Mucosa of gallbladder (tissue), 1 donor: ENCODE results near the gene KRT6B. TPM values are rescaled to one million over a fixed set of nuclear protein-coding genes. Genes with fewer than 3 reads are reported as not detected.
"Not testable (repeated sequence)": the region's sequence is repeated elsewhere in the genome, so short reads cannot be mapped to it uniquely, and the experiment has no call there.

ENCODE experiments used
- DNase-seq: peaks from one replicate; pipeline ENCODE4 v3.0.0-alpha.2; 2020; ENCODE audit warnings: low spot score
- total RNA-seq: library from RNA; stranded (reverse); gene quantifications from one replicate; pipeline ENCODE4 v1.2.1, GENCODE V29; 2021
- donor health status: DM: no; HTN: no; CAD: no.

KRT6B gene
- total RNA-seq, 1 donor from 2014 or later = not detected

GRCh38 chr12:52413202-52413601, 38.7 kb downstream of the KRT6B start:
- DNase-seq = no peak

GRCh38 chr12:52411815-52412214, 40.1 kb downstream of the KRT6B start:
- DNase-seq = no peak

DNA sequence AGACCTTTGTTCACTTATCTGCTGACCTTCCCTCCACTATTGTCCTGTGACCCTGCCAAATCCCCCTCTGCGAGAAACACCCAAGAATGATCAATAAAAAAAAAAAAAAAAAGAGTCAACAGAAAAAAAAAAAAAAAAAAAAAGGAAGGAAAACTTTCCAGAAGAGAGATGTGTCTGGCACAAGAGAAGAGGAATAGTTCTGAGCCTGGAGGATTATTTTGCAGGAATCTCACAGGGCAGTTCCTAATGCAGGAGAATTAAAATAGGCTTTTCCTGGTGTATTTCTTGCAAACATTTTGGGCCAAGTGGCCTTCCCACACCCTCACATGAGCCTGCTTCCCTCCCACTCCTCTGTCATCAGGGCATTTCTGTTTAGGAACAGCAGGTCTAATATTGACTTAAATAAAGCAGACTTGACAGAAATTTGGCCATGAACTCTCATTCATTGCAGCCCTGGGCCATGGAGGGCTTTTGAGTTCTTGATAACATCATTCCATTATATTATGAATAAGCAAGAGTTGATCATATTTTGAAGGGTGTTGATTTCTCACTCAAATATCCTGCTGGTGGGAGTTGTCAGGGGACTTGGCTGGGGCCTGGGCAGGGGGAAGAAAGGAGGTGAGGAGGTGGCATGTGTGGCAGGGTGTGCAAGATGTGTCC, 41.2 kb downstream of the KRT6B start:
- DNase-seq = not testable (repeated sequence)

DNA sequence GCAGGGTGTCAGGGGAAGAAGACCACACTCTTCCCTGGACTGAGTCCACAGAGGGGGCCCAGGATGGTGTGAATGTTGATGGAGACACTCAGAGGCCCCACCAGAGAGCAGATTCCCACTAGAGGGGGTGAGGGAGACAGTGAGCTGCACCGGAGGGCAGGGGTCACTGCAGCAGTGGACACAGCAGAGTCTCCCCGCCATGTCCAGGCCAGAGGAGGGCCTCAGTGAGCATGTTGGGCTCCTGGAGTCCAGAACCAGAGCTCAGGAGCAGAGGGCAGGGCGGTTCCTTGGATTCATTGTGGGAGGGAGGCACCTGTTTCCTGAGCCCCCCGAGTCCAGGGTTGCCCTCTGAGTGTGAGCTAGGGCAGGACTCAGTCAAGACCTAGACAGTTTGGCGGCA, 44.0 kb downstream of the KRT6B start:
- no peak for DNase-seq

DNA sequence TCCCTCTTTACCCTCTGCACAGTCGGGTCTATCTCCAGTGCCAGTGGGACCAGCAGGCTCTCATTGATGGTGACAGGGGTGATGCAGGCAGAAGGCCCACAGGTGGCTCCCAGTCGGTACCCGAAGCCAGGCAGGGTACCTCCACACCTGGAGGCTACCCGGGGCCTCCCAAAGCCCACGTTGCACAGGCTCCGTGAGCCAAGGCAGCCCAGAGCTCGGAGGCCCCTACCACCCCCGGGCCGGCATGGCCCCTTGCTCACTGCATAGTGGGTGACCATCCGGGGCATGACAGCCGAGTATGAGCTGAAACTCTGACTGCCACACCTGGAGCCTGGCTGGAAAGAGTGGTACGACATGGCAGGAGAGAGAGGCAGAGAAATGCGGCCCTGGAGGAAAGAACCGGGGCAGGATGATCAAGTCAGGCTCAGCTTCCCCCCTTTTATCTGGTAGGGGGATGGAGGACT, 46.0 kb downstream of the KRT6B start, which contains the start of gene KRT82:
Gene KRT82 (minus strand): TSS at position 414 of the 464 bp plus-strand sequence. CDS start 58 bp downstream, at position 356.
- no peak for DNase-seq

GRCh38 chr12:52404951-52405350, 47.0 kb downstream of the KRT6B start:
- no peak for DNase-seq

DNA sequence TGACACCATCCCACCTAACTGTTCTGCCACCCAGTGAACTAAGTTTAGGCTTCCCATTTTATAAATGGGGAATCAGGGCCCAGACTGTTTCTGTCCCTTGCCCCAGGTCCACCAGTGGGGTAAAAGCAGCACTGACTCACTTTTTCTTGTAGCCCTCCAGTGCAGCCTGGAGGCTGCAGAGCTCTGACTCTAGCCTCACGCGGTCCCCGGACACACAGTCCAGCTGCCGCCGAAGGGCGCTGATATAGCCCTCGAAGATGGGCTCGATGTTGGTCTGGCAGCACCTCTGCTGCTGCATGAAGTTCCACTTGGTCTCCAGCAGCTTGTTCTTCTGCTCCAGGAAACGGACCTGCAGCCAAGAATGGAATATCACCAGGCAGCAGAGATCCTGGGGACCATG, 48.4 kb downstream of the KRT6B start:
- DNase-seq = no peak

DNA sequence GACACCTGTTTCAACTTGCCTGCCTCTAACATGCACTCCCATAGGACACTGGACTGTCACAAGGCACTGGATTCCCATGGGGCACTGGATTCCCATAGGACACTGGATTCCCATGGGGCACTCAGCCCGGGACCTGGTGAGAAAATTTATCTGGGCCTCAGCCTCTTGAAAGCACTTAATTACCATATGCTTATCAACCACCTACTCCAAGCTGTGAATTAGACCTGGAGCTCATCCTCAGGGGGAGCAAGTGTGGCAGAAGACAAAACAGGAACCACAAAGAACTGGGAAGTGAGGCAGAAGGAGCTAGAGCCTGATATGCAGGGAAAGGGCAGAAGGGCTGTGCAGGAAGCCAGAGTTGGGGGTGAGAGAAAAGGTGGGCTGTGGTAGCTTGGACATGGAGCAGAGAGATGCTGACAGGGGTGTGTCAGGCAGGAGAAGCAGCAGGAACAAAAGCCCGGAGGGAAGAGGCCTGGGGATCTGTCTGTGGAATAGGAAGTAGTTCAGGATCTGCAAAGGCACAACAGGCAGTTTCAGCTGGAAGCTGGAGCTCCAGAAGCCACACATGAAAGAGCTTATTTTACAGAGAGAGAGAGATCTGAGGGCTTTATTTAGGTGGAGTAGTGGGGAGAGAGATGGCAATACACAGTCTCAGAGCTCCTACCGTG, 48.9 kb downstream of the KRT6B start:
- no peak for DNase-seq

DNA sequence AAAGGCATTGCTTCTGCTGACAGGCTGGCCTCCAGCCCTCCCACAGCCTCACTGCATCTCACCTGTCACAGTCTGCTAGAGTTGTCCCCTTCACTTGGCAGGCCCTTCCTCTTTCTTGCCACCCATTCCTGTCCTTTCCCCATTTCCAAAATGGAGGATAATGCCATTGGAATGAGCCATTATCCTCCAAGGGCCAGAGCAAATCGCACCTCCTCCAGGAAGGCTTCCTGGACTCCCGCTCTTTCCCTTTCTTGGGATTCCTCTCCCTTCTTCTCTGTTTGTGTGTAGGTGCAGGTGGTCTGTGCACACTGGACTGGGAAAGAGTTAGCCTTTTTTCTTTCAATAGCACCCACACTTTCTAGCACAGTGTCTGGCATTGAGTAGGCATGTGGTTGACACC, 49.6 kb downstream of the KRT6B start:
- no peak for DNase-seq

- no peak for DNase-seq
Measured at GRCh38 chr12:52401926-52402325, 50.0 kb downstream of the KRT6B start.

- DNase-seq = no peak
Measured at GRCh38 chr12:52401526-52401925, 50.4 kb downstream of the KRT6B start.

DNA sequence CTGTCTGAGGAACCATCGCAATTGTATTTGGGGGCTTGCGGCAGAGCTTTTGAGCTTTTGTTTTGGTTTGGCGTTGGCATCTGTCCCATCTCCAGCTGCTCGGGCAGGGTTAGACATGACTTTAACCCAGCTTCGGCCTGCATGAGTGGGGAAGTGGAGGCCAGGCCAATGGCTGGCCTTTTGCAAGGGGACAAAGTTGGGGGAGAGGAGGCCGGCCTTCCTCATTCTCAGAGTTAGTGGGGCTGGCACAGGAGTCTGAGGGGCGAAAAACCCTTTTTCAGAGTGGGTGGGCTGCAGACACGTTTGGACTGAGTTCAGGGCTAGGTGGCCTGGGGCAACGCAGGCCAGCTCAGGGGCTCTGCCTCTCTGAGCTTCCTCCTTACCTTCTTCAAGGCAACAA, 51.0 kb downstream of the KRT6B start:
- no peak for DNase-seq

- DNase-seq = no peak
Measured at GRCh38 chr12:52399756-52400155, 52.2 kb downstream of the KRT6B start.

- DNase-seq = no peak
Measured at GRCh38 chr12:52398176-52398575, 53.8 kb downstream of the KRT6B start.

- DNase-seq = no peak
Measured at GRCh38 chr12:52396656-52397055, 55.3 kb downstream of the KRT6B start.

Other genes with a start within 250 kb of the KRT6B start
- gene KRT7, start 218.9 kb downstream of the KRT6B start, total RNA-seq = 335 TPM
- 1.1 TPM for gene KRT86, start 177.5 kb downstream of the KRT6B start, total RNA-seq
- gene KRT81, start 160.6 kb downstream of the KRT6B start, total RNA-seq = 0.55 TPM
- gene KRT83, start 130.7 kb downstream of the KRT6B start, total RNA-seq = not detected
- gene KRT85, start 84.7 kb downstream of the KRT6B start, total RNA-seq = not detected
- not detected for gene KRT84, start 66.5 kb downstream of the KRT6B start, total RNA-seq
- not detected for gene KRT82, start 45.8 kb downstream of the KRT6B start, total RNA-seq
- gene KRT75, start 17.8 kb downstream of the KRT6B start, total RNA-seq = not detected
- not detected for gene KRT6C, start 21.7 kb upstream of the KRT6B start, total RNA-seq
- gene KRT6A, start 41.1 kb upstream of the KRT6B start, total RNA-seq = not detected
- gene KRT5, start 68.2 kb upstream of the KRT6B start, total RNA-seq = not detected
- not detected for gene KRT71, start 101.0 kb upstream of the KRT6B start, total RNA-seq
- gene KRT74, start 121.7 kb upstream of the KRT6B start, total RNA-seq = not detected
- not detected for gene KRT72, start 149.3 kb upstream of the KRT6B start, total RNA-seq
- gene KRT73, start 166.4 kb upstream of the KRT6B start, total RNA-seq = not detected
- not detected for gene KRT2, start 200.1 kb upstream of the KRT6B start, total RNA-seq
- gene KRT1, start 228.3 kb upstream of the KRT6B start, total RNA-seq = 2.9 TPM